ENCODE results near the gene TMC8.

- TF ChIP-seq CTCF (IDR thresholded peaks at IDR 0.05; ENCODE audit: low read length) (no peak), EZH2 (IDR thresholded peaks at IDR 0.05; ENCODE audit: borderline replicate concordance, low read length) (no peak)
Measured at GRCh38 chr17:78159575-78160158, 29.1 kb downstream of the TMC8 start.

Data from OCI-LY1 (cell line).